Measurements from ENCODE around the gene DTNBP1.

DNA sequence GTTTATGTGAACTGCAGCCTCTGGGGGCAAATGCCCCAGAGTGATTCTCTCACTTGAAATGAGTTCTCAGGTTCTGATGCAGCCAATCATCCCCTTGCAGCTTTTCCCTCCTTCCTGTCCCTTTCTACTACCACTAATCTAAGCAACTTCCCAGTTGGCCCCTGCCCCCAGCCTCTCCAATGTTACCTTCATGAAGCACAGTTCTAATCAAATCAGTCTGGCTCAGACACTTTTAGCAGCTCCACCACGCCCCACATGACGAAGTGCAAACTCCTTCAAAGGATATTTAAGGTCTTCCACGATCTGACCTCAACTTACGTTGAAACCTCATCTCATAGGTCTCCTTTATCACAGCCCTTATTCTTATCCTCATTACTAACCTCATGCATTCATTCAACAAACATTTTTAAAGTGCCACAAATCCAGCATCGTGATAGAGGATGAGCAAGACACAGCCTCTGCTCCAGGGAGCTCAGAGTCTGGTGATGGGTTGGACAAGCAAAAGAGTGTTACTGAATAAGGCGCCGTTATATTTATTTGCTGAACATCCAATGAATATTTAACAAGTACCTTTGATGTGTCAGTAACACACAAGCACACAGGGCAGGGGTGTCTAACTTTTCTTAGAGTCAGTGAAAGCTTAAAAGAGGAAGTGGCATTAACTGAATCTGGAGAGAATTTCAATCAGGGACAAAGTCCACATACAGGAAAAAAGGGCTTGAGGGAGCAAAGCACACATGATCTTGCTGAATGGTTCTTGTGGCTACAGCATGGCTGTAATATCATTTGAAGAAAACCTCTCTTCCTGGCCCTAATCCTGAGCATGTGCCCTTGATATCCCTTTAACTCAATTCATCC, 20.4 kb upstream of the DTNBP1 start:
- TF ChIP-seq POLR2A (IDR thresholded peaks at IDR 0.05) = no peak
- TF ChIP-seq, protein P1, sequence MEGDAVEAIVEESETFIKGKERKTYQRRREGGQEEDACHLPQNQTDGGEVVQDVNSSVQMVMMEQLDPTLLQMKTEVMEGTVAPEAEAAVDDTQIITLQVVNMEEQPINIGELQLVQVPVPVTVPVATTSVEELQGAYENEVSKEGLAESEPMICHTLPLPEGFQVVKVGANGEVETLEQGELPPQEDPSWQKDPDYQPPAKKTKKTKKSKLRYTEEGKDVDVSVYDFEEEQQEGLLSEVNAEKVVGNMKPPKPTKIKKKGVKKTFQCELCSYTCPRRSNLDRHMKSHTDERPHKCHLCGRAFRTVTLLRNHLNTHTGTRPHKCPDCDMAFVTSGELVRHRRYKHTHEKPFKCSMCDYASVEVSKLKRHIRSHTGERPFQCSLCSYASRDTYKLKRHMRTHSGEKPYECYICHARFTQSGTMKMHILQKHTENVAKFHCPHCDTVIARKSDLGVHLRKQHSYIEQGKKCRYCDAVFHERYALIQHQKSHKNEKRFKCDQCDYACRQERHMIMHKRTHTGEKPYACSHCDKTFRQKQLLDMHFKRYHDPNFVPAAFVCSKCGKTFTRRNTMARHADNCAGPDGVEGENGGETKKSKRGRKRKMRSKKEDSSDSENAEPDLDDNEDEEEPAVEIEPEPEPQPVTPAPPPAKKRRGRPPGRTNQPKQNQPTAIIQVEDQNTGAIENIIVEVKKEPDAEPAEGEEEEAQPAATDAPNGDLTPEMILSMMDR (IDR thresholded peaks at IDR 0.05) = no peak

Measured in esophagus squamous epithelium (tissue), 4 donors.